Measurements from ENCODE around the gene CHKA. TPM values are rescaled to one million over a fixed set of nuclear protein-coding genes. Genes with fewer than 3 reads are reported as not detected.

The CHKA gene
- polyA plus RNA-seq, 1 donor (not counting 4 experiments of a cell fraction or from before 2014, with no cell fraction given) = 7.1 TPM

DNA sequence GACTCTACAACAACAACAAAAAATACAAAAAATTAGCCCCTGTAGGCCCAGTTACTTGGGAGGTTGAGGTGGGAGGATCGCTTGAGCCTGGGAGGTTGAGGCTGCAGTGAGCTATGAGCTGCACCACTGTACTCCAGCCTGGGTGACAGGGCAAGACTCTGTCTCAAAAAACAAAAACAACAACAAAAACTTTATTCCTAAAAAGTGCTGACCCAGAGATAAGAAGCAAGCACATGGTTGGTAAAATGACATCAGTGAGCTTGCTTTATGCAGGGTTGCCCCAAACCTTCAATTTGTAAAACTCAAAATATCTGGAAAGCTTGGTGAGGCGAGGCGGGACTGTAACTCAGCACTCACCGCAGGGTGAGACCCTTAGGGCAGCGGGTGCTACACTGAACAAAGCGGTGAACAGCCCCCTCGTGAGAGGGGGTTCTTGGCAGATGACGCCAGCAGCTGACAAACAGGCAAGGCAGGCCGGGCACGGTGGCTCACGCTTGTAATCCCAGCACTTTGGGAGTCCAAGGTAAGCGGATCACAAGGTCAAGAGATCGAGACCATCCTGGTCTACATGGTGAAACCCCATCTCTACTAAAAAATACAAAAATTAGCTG lies 85.8 kb downstream of the CHKA start:
- Histone ChIP-seq H3K4me1 (ENCODE audit: control insufficient read depth, extremely low read depth, insufficient read depth, low read length) (peaks cover 16% of the 10 kb centered on the region), H3K4me2 (ENCODE audit: control insufficient read depth, extremely low read depth, insufficient read depth, low read depth, low read length) (no peak overlapping the region), H3K27me3 (ENCODE audit: control insufficient read depth, extremely low read depth, insufficient read depth, low read length) (no peaks in the 10 kb centered on the region), H3K4me3 (ENCODE audit: control insufficient read depth in 2 of 3, extremely low read depth in 1 of 3, insufficient read depth in 2 of 3, low read depth in 1 of 3, low read length in 3 of 3) (no peak overlapping the region), H2AFZ (ENCODE audit: control insufficient read depth, low read length) (no peak overlapping the region), H3K9ac (ENCODE audit: control insufficient read depth, extremely low read depth, insufficient read depth, low read length) (no peak overlapping the region), H3K36me3 (ENCODE audit: control insufficient read depth in 2 of 2, extremely low read depth in 1 of 2, insufficient read depth in 2 of 2, low read length in 2 of 2) (peaks cover 10 to 21% of the 10 kb centered on the region in 2 experiments), H3K79me2 (ENCODE audit: control insufficient read depth, insufficient read depth, low read length) (peaks cover 29% of the 10 kb centered on the region), H3K27ac (ENCODE audit: control insufficient read depth, insufficient read depth, low read length) (no peak overlapping the region), H3K9me1 (ENCODE audit: control insufficient read depth, extremely low read depth, insufficient read depth, low read length) (no peaks in the 10 kb centered on the region), H3K9me3 (ENCODE audit: control insufficient read depth, low read depth, low read length) (no peaks in the 10 kb centered on the region), H4K20me1 (ENCODE audit: control insufficient read depth, extremely low read depth, insufficient read depth, low read length) (no peaks in the 10 kb centered on the region)
- DNase-seq (ENCODE audit: low read depth, low spot score) (no peak), FAIRE-seq (no peak)
- TF ChIP-seq, protein P1, sequence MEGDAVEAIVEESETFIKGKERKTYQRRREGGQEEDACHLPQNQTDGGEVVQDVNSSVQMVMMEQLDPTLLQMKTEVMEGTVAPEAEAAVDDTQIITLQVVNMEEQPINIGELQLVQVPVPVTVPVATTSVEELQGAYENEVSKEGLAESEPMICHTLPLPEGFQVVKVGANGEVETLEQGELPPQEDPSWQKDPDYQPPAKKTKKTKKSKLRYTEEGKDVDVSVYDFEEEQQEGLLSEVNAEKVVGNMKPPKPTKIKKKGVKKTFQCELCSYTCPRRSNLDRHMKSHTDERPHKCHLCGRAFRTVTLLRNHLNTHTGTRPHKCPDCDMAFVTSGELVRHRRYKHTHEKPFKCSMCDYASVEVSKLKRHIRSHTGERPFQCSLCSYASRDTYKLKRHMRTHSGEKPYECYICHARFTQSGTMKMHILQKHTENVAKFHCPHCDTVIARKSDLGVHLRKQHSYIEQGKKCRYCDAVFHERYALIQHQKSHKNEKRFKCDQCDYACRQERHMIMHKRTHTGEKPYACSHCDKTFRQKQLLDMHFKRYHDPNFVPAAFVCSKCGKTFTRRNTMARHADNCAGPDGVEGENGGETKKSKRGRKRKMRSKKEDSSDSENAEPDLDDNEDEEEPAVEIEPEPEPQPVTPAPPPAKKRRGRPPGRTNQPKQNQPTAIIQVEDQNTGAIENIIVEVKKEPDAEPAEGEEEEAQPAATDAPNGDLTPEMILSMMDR (optimal IDR thresholded peaks at IDR 0.05 in 1 of 3, IDR thresholded peaks at IDR 0.05 in 1 of 3, conservative IDR thresholded peaks at IDR 0.05 in 1 of 3; ENCODE audit: extremely low read depth in 1 of 3, insufficient read depth in 2 of 3, low read length in 3 of 3) = no peak
- no peak for TF ChIP-seq EZH2 (IDR thresholded peaks at IDR 0.05; ENCODE audit: low read length)
- dilution Hi-C loops (cut with MboI; ENCODE audit: extremely low pct_ligation_motif_present, low sequenced_read_pairs) = no loop called here

GRCh38 chr11:68033708-68034045 lies 87.5 kb downstream of the CHKA start:
- H3K4me1 ChIP-seq (ENCODE audit: control insufficient read depth, extremely low read depth, insufficient read depth, low read length) = peaks cover 18% of the 10 kb centered on the region
- H4K20me1 ChIP-seq (ENCODE audit: control insufficient read depth, extremely low read depth, insufficient read depth, low read length) = no peaks in the 10 kb centered on the region
- no peak overlapping the region for H2AFZ ChIP-seq (ENCODE audit: control insufficient read depth, low read length)
- DNase-seq (ENCODE audit: low read depth, low spot score) (no peak), FAIRE-seq (no peak)
- no peak overlapping the region for H3K27ac ChIP-seq (ENCODE audit: control insufficient read depth, insufficient read depth, low read length)
- H3K9me3 ChIP-seq (ENCODE audit: control insufficient read depth, low read depth, low read length) = no peaks in the 10 kb centered on the region
- H3K4me2 ChIP-seq (ENCODE audit: control insufficient read depth, extremely low read depth, insufficient read depth, low read depth, low read length) = no peak overlapping the region
- peaks cover 24% of the 10 kb centered on the region for H3K79me2 ChIP-seq (ENCODE audit: control insufficient read depth, insufficient read depth, low read length)
- peaks cover 10 to 21% of the 10 kb centered on the region in 2 experiments for H3K36me3 ChIP-seq (ENCODE audit: control insufficient read depth in 2 of 2, extremely low read depth in 1 of 2, insufficient read depth in 2 of 2, low read length in 2 of 2)
- TF ChIP-seq, protein P1 (optimal IDR thresholded peaks at IDR 0.05 in 1 of 3, IDR thresholded peaks at IDR 0.05 in 1 of 3, conservative IDR thresholded peaks at IDR 0.05 in 1 of 3; ENCODE audit: extremely low read depth in 1 of 3, insufficient read depth in 2 of 3, low read length in 3 of 3) = no peak
- TF ChIP-seq EZH2 (IDR thresholded peaks at IDR 0.05; ENCODE audit: low read length) = no peak
- H3K4me3 ChIP-seq (ENCODE audit: control insufficient read depth in 2 of 3, extremely low read depth in 1 of 3, insufficient read depth in 2 of 3, low read depth in 1 of 3, low read length in 3 of 3) = no peak overlapping the region
- no peaks in the 10 kb centered on the region for H3K9me1 ChIP-seq (ENCODE audit: control insufficient read depth, extremely low read depth, insufficient read depth, low read length)
- dilution Hi-C loops (cut with MboI; ENCODE audit: extremely low pct_ligation_motif_present, low sequenced_read_pairs) = no loop called here
- no peak overlapping the region for H3K9ac ChIP-seq (ENCODE audit: control insufficient read depth, extremely low read depth, insufficient read depth, low read length)
- no peaks in the 10 kb centered on the region for H3K27me3 ChIP-seq (ENCODE audit: control insufficient read depth, extremely low read depth, insufficient read depth, low read length)
